Measurements from ENCODE around the gene SORL1. TPM values are rescaled to one million over a fixed set of nuclear protein-coding genes. Genes with fewer than 3 reads are reported as not detected.

Gene SORL1
- polyA plus RNA-seq, 1 donor from 2014 or later: 6.5 TPM

- Histone ChIP-seq H4K20me1 (ENCODE audit: insufficient read depth) (no peaks in the 10 kb centered on the region), H3K9me2 (ENCODE audit: insufficient read depth, low read length) (no peaks in the 10 kb centered on the region), H3K27me3 (ENCODE audit: insufficient read depth, low read depth, low read length) (no peaks in the 10 kb centered on the region), H3K27ac (ENCODE audit: low read length) (no peak overlapping the region), H3K4me3 (ENCODE audit: low read length) (no peak overlapping the region), H3K36me3 (ENCODE audit: insufficient read depth, low read length) (no peaks in the 10 kb centered on the region), H3K9ac (ENCODE audit: low read length) (no peak overlapping the region), H3F3A (ENCODE audit: insufficient read depth, low read length, poor library complexity, severe bottlenecking) (no peaks in the 10 kb centered on the region), H2AFZ (ENCODE audit: low read depth, low read length) (no peak overlapping the region), H3K79me2 (replicated peaks; ENCODE audit: insufficient read depth, low read length) (no peaks in the 10 kb centered on the region), H3K4me2 (ENCODE audit: low read length) (no peak overlapping the region), H3K9me3 (ENCODE audit: low read length) (no peaks in the 10 kb centered on the region)
- TF ChIP-seq SMC3 (conservative IDR thresholded peaks at IDR 0.05; ENCODE audit: poor library complexity) (no peak), EP300 (conservative IDR thresholded peaks at IDR 0.05; ENCODE audit: poor library complexity, severe bottlenecking) (no peak), TAF1 (IDR thresholded peaks at IDR 0.05; ENCODE audit: low read depth) (no peak), CTCF (IDR thresholded peaks at IDR 0.05; ENCODE audit: poor library complexity, severe bottlenecking) (no peak), EZH2 (IDR thresholded peaks at IDR 0.05; ENCODE audit: borderline replicate concordance, insufficient read depth, low read length, poor library complexity, severe bottlenecking) (no peak), REST (IDR thresholded peaks at IDR 0.05; ENCODE audit: borderline replicate concordance) (no peak), MXI1 (conservative IDR thresholded peaks at IDR 0.05; ENCODE audit: poor library complexity, severe bottlenecking) (no peak), RAD21 (conservative IDR thresholded peaks at IDR 0.05) (no peak), POLR2AphosphoS5 (IDR thresholded peaks at IDR 0.05) (no peak)
These were observed 36.1 kb downstream of the SORL1 start for GRCh38 chr11:121488170-121488569.

GRCh38 chr11:121488641-121489040, 36.5 kb downstream of the SORL1 start:
- Histone ChIP-seq H2AFZ (ENCODE audit: low read depth, low read length) (no peak overlapping the region), H3K27me3 (ENCODE audit: insufficient read depth, low read depth, low read length) (no peaks in the 10 kb centered on the region), H3K4me2 (ENCODE audit: low read length) (no peak overlapping the region), H3K27ac (ENCODE audit: low read length) (no peak overlapping the region), H3K9me2 (ENCODE audit: insufficient read depth, low read length) (no peaks in the 10 kb centered on the region), H3K36me3 (ENCODE audit: insufficient read depth, low read length) (no peaks in the 10 kb centered on the region), H3K79me2 (replicated peaks; ENCODE audit: insufficient read depth, low read length) (no peaks in the 10 kb centered on the region), H3K9me3 (ENCODE audit: low read length) (no peaks in the 10 kb centered on the region), H3K9ac (ENCODE audit: low read length) (no peak overlapping the region), H4K20me1 (ENCODE audit: insufficient read depth) (no peaks in the 10 kb centered on the region), H3F3A (ENCODE audit: insufficient read depth, low read length, poor library complexity, severe bottlenecking) (no peaks in the 10 kb centered on the region), H3K4me3 (ENCODE audit: low read length) (no peak overlapping the region)
- TF ChIP-seq SMC3 (conservative IDR thresholded peaks at IDR 0.05; ENCODE audit: poor library complexity) (no peak), CTCF (IDR thresholded peaks at IDR 0.05; ENCODE audit: poor library complexity, severe bottlenecking) (no peak), MXI1 (conservative IDR thresholded peaks at IDR 0.05; ENCODE audit: poor library complexity, severe bottlenecking) (no peak)

Data from neural cell (in vitro differentiated cells).